Subcutaneous abdominal adipose tissue (tissue), 5 donors: ENCODE measurements around the gene ESD.

Source experiments
- H3K27ac ChIP-seq: one replicate; pipeline ENCODE4 v1.7.0; 2013; ENCODE audit warnings: low read depth, mild to moderate bottlenecking, inconsistent platforms, low read length, moderate library complexity
- H3K27me3 ChIP-seq, 5 donors: one replicate each; pipeline ENCODE4 v1.7.0; 2013; ENCODE audit warnings: low read length in 5 of 5, inconsistent platforms in 1 of 5; ENCODE audit not compliant: control insufficient read depth in 5 of 5, insufficient read depth in 4 of 5
- H3K36me3 ChIP-seq, 5 donors: one replicate each; pipeline ENCODE4 v1.7.0; 2013; ENCODE audit warnings: low read length in 5 of 5; ENCODE audit not compliant: control insufficient read depth in 5 of 5, insufficient read depth in 5 of 5
- H3K4me1 ChIP-seq, 5 donors: one replicate each; pipeline ENCODE4 v1.7.0; 2013; ENCODE audit warnings: low read length in 5 of 5, mild to moderate bottlenecking in 3 of 5, moderate library complexity in 1 of 5; ENCODE audit not compliant: control insufficient read depth in 5 of 5, insufficient read depth in 5 of 5
- H3K4me3 ChIP-seq, 5 donors: one replicate each; pipeline ENCODE4 v1.7.0; 2013; ENCODE audit warnings: low read length in 5 of 5, low read depth in 1 of 5
- H3K9ac ChIP-seq, 5 donors: one replicate each; pipeline ENCODE4 v1.7.0; 2013; ENCODE audit warnings: low read length in 5 of 5, mild to moderate bottlenecking in 4 of 5, moderate library complexity in 3 of 5
- H3K9me3 ChIP-seq, 5 donors: one replicate each; pipeline ENCODE4 v1.7.0; 2013; ENCODE audit warnings: low read length in 5 of 5; ENCODE audit not compliant: control insufficient read depth in 5 of 5
- donor health status: healthy.
- donor health status: healthy.
- donor health status: healthy.
- donor health status: healthy.
- donor health status: healthy.

The ESD gene, protein sequence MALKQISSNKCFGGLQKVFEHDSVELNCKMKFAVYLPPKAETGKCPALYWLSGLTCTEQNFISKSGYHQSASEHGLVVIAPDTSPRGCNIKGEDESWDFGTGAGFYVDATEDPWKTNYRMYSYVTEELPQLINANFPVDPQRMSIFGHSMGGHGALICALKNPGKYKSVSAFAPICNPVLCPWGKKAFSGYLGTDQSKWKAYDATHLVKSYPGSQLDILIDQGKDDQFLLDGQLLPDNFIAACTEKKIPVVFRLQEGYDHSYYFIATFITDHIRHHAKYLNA

DNA sequence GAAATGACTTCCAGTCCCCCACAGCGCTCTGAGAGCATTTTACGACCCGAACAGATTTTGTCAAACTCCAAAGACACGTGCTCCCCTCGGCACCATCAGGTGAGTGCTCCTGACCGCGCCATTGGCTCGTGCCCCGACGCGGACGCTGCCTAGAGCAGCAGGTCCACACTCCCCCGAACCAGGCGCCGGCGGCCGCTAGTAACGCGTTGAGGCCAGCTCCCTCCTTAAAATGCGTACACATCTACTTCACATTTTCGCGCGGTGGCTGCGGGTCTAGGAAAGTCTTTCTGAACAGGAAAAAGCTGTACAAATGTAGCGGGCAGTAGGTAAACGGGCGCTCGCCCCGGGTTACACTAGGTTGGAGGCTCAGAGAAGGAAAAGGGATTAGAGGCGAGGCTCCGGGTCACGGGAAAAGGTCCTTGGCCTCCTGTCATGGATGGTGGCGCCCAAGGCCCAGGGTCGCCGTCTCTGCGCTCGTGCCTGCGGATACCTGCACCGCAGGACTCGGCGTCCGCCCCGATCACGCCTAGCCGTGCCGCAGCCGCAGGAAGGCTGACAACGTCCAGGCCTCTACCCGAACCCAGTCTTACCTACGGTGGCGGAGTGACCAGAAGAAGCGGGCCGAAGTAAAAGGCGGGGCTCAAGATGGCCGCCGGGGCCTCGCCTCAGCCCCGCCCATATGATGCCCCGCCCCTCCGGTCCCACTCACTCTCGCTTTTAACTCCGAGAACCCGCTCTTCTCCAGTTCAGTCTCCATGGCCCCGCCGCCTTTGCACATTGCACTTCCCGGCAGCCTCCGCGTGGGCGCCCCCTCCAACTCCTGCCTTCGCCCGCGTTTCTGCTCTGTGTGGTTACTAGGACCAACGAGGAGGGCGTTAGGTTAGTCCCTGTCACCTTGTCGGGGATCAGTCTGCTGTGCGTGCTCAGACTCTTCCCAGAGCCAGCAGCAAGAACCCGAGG lies at the start of gene ESD:
TSS of gene ESD (minus strand) at position 647 of the 960 bp plus-strand sequence. CDS start 5,748 bp downstream, outside the sequence.
- Histone ChIP-seq H3K27me3 (no peaks in the 10 kb centered on the region), H3K36me3 (no peaks in the 10 kb centered on the region), H3K9me3 (no peaks in the 10 kb centered on the region), H3K9ac (peak within 1 kb of the TSS; percentile 79 to 97 (median 94)), H3K27ac (peak within 1 kb of the TSS; percentile 91), H3K4me1 (peaks cover 0 to 31% (median 29%) of the 10 kb centered on the region in 5 donors), H3K4me3 (peak within 1 kb of the TSS; percentile 90 to 100 (median 98))

DNA sequence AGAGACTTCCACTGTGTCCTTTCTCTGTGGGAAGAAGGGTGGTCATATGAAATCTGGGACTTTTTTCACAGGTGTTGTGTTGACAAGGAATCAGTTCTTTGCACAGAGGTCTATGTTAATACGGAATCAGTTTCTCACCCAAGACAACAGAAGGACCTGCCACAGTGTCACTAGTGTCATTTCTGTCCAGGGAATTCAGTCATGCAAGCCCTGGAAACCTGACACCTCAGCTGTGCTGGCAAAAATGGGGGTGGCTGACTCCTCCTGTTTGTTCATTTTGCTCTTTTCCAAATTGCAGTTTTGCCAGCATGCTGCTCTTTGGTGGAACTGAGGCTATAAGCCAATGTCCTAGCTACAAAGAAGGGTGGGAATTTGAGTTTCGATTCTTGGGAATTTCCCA lies 49.8 kb upstream of the ESD start:
- H3K27ac ChIP-seq, result no peak overlapping the region
- no peaks in the 10 kb centered on the region for H3K9me3 ChIP-seq
- H3K27me3 ChIP-seq, result no peaks in the 10 kb centered on the region
- no peak overlapping the region for H3K9ac ChIP-seq
- H3K36me3 ChIP-seq, result no peaks in the 10 kb centered on the region
- H3K4me3 ChIP-seq, result no peak overlapping the region
- no peaks in the 10 kb centered on the region for H3K4me1 ChIP-seq

DNA sequence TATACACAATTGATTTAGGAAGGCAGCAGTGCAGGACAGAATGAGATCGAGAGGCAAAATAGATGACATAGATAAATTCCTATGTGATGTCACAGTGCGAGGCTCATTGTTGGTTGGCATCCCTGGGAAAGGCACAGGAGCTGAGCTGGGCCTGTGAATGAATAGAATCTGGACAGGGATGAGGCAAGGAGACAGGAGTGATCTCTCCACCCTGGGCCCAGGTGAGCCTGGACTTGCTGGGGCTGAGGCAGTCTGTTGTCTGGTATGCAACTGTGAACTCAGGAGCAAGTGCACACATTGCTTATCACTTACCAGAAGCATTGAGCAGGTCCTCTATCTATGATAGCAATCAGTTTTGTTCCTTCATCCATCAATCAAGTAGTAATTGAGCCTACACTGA lies 48.2 kb upstream of the ESD start:
- no peak overlapping the region for H3K4me3 ChIP-seq
- H3K9me3 ChIP-seq, result no peaks in the 10 kb centered on the region
- no peaks in the 10 kb centered on the region for H3K36me3 ChIP-seq
- H3K27ac ChIP-seq, result no peak overlapping the region
- no peak overlapping the region for H3K9ac ChIP-seq
- H3K4me1 ChIP-seq, result peaks cover 0 to 2% (median 0%) of the 10 kb centered on the region in 5 donors
- no peaks in the 10 kb centered on the region for H3K27me3 ChIP-seq

DNA sequence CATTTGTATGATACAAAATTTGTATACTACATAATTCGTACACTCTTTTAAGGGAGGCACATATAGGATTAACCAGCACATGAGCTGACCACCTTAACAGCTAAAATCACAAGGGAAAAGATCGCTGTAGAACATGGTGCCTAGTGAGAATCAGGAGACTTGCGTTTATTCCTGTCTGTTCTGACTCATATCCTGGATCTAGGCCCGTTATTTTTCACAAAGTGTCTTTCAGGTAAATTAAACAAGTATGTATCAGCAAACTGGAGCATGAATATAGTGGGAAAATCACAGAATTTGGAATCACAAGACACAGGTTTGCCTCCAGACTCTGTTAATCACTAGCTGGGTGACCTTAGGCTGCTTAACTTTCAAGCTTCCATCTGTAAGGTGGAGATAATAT lies 47.5 kb upstream of the ESD start:
- no peak overlapping the region for H3K27ac ChIP-seq
- no peak overlapping the region for H3K9ac ChIP-seq

DNA sequence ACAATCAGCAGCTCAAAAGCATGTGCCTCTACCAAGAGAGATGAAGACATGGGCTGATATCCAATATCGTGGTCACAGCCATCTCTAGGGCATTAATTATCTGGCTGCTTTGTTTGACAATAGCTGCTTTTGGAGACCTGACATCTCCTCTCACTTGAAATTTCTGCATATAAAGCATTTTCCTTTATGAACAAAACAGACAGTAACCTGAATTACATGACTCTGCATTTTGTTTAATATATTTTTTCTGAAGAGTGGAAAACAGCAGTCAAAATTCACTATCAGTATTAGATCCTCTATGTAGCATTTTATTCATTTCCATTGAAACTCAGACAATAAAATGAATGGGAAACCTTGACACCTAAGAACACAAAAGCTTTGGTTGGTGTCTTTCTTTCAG lies 42.4 kb upstream of the ESD start:
- no peaks in the 10 kb centered on the region for H3K9me3 ChIP-seq
- no peaks in the 10 kb centered on the region for H3K36me3 ChIP-seq
- H3K4me3 ChIP-seq, result no peak overlapping the region
- H3K9ac ChIP-seq, result no peak overlapping the region
- no peak overlapping the region for H3K27ac ChIP-seq
- peaks cover 0 to 4% (median 0%) of the 10 kb centered on the region in 5 donors for H3K27me3 ChIP-seq
- H3K4me1 ChIP-seq, result peaks cover 0 to 2% (median 0%) of the 10 kb centered on the region in 5 donors

More for the DNA sequence above, 47.5 kb upstream of the ESD start:
- no peak overlapping the region for H3K4me3 ChIP-seq
- H3K36me3 ChIP-seq, result no peaks in the 10 kb centered on the region
- no peaks in the 10 kb centered on the region for H3K9me3 ChIP-seq
- H3K4me1 ChIP-seq, result peaks cover 0 to 2% (median 0%) of the 10 kb centered on the region in 5 donors
- no peaks in the 10 kb centered on the region for H3K27me3 ChIP-seq

GRCh38 chr13:46834657-46835056 lies 37.7 kb upstream of the ESD start:
- Histone ChIP-seq H3K36me3 (no peaks in the 10 kb centered on the region), H3K4me1 (no peaks in the 10 kb centered on the region), H3K4me3 (no peak overlapping the region)

GRCh38 chr13:46831588-46832194 lies 34.7 kb upstream of the ESD start:
- Histone ChIP-seq H3K27me3 (peaks cover 0 to 3% (median 0%) of the 10 kb centered on the region in 5 donors), H3K4me3 (no peak overlapping the region), H3K4me1 (no peaks in the 10 kb centered on the region), H3K9me3 (no peaks in the 10 kb centered on the region), H3K27ac (no peak overlapping the region), H3K36me3 (no peaks in the 10 kb centered on the region), H3K9ac (no peak overlapping the region)

More at GRCh38 chr13:46834657-46835056, 37.7 kb upstream of the ESD start:
- Histone ChIP-seq H3K27me3 (peaks cover 0 to 4% (median 0%) of the 10 kb centered on the region in 5 donors), H3K9ac (no peak overlapping the region), H3K9me3 (no peaks in the 10 kb centered on the region), H3K27ac (no peak overlapping the region)

DNA sequence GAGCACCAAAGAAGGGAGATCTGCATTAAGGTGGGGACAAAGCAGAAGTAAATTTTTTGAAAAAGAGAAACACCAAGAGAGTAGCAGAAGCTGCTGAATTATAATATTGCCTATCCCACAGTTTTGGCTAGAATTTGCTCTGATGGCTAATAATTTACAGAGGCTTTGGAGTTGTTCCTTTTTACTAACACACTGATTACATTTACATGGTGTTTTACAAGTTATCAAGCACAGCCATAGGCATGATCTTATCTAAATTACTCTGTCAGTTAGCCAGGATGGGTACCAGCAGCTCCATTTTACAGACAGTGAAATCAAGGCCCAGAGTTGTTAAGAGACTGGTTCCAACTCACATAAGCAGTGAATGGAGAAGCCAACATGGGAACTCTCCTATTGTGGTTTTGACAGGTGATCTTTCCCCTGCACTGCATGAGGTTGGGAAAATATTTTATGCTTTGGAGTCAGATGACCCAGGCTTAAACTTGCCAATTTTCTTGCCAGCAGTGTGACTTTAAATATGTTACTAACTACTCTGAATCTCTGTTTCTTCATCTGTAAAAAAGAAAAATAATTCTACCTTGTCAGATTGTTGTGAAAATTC lies 33.5 kb upstream of the ESD start:
- Histone ChIP-seq H3K4me3 (no peak overlapping the region), H3K9ac (no peak overlapping the region), H3K9me3 (no peaks in the 10 kb centered on the region), H3K4me1 (no peaks in the 10 kb centered on the region), H3K27ac (no peak overlapping the region), H3K27me3 (peaks cover 0 to 3% (median 0%) of the 10 kb centered on the region in 5 donors), H3K36me3 (no peaks in the 10 kb centered on the region)

- Histone ChIP-seq H3K27ac (no peak overlapping the region), H3K36me3 (no peaks in the 10 kb centered on the region), H3K27me3 (no peaks in the 10 kb centered on the region), H3K4me3 (no peak overlapping the region), H3K9ac (no peak overlapping the region), H3K4me1 (no peaks in the 10 kb centered on the region), H3K9me3 (no peaks in the 10 kb centered on the region)
These were observed 25.6 kb upstream of the ESD start for GRCh38 chr13:46822551-46822950.
